Subcutaneous adipose tissue (tissue), 4 donors: ENCODE results near the gene KRT33B. TPM values are rescaled to one million over a fixed set of nuclear protein-coding genes. Genes with fewer than 3 reads are reported as not detected.
"Not testable (repeated sequence)": the region's sequence is repeated elsewhere in the genome, so short reads cannot be mapped to it uniquely, and the experiment has no call there.

Experiments used
- total RNA-seq, 4 donors: library from RNA; depleted of rRNA; stranded (reverse); fragments of >200 nt; gene quantifications; one replicate each; pipeline ENCODE4 v1.1.0, GENCODE V29; 2016
- TF ChIP-seq, protein P1 (sequence below): fragments of 450-650 bp; IDR thresholded peaks from one replicate; pipeline ENCODE4 v1.5.1; 2016; ENCODE audit warnings: low read depth, mild to moderate bottlenecking, control low read depth, antibody characterized with exemption, moderate library complexity

KRT33B gene
- total RNA-seq, 4 donors from 2014 or later = not detected

DNA sequence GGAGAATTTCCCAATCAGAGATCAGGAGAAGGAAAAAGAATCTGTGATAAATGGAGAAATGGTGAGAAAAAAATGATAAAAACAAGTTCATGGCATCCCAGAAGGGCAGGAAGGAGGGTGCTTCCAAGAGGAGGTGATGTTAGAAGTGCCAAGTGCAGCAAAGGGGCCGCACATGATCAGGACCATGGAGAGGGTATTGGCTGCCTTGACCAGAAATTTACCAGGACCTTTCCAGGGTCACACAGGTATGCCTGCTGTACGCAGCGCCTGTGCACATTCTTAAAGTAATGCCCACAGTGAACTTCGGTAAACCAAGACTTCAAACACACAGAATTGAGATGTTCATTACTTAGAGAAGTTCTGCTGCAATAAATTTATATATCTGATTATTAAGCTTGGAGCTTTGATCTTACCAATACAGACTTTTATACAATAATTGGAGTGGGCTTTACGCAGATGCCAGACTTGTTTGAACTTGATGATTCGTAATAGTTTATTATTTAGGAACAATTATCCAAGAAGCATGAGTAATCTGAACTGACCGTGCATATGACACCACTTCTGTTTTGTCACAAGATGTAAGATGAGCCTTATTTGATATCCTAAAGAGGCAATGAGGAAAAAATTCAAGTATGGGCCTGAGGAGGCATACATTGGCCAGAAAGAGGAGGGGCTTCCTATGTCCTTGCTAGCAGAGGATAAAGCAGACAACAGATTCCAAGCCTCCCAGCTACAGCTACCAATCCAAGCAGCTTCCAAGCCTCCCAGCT lies 16.8 kb downstream of the KRT33B start:
- TF ChIP-seq, protein P1, sequence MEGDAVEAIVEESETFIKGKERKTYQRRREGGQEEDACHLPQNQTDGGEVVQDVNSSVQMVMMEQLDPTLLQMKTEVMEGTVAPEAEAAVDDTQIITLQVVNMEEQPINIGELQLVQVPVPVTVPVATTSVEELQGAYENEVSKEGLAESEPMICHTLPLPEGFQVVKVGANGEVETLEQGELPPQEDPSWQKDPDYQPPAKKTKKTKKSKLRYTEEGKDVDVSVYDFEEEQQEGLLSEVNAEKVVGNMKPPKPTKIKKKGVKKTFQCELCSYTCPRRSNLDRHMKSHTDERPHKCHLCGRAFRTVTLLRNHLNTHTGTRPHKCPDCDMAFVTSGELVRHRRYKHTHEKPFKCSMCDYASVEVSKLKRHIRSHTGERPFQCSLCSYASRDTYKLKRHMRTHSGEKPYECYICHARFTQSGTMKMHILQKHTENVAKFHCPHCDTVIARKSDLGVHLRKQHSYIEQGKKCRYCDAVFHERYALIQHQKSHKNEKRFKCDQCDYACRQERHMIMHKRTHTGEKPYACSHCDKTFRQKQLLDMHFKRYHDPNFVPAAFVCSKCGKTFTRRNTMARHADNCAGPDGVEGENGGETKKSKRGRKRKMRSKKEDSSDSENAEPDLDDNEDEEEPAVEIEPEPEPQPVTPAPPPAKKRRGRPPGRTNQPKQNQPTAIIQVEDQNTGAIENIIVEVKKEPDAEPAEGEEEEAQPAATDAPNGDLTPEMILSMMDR = no peak

DNA sequence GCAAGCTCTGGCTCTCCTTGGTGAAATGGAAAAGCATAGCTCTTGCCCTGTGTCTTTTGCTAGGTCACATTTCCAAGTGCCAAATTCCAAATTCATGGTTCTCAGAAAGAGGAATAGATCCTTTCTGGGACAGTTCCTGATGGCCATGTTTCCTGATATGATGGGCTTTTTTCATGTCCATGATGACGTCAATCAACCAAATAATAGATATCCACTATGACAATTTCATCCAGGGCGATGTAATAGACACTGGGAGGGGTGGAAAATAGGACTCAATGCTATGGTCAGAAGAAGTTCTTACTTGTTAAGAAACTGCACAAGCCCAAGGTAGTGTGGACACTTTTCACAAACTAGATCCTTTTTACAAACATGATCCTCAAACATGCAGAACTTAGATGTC lies 18.4 kb downstream of the KRT33B start:
- TF ChIP-seq, protein P1 = no peak

DNA sequence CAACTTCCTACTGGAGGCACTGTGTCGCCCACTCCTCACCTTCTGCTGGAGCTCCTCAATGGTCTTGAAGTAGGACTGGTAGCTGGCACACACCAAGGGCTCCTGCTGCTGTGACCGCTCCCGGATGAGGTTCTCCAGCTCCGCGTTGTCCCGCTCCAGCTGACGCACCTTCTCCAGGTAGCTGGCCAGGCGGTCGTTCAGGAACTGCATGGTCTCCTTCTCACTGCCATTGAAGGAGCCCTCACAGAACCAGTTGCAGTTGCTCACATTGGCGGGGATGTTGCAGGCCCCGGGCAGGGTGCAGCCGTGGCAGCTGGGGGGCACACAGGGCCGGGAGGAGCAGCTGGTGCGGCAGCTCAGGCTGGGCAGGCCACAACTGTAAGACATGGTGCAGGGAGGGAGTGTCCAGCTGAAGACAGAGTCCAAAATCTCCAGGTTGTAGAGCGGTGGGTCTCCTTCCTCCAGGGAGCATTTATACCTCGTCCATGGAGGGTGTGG lies 19.2 kb downstream of the KRT33B start, which contains the start of gene KRT33A:
Gene KRT33A, minus strand, starts transcription at position 448 of the 498 bp plus-strand sequence. Its CDS starts 61 bp downstream, at position 387.
- TF ChIP-seq, protein P1 = not testable (repeated sequence)

- TF ChIP-seq, protein P1 = no peak
Measured at GRCh38 chr17:41347869-41348760, 21.5 kb downstream of the KRT33B start.

- TF ChIP-seq, protein P1 = no peak
Measured at GRCh38 chr17:41345992-41346391, 23.6 kb downstream of the KRT33B start.

DNA sequence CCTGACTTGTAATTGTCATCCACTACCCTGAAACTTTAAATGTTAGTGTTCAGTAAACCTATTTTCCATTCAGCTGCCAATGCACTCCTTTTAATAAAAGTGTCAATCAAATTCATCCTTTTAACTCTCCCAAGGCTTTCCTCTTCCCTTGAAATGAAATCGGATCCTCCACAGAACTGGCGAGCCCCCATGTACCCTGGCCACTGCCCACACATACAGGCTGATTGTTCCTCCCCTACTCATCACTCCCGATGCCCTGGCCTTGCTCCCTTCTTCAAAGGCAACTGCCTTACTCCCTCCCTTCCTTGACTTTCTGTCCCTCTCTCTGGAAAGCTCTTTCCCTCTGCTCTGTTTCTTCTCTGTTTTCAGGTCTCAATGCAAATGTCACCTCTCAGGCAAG lies 26.6 kb downstream of the KRT33B start:
- TF ChIP-seq, protein P1 = no peak
